DND-41 (cell line): ENCODE results near the gene HSPA12A.

Source experiments
- ATAC-seq: fragments of 200-7000 bp; cut with Tn5 transposase; 3 replicates; pipeline ENCODE4 v1.9.1; 2021; ENCODE audit warnings: low read depth; ENCODE audit not compliant: insufficient read depth
- DNase-seq: peaks from one replicate; pipeline ENCODE4 v3.0.0-alpha.2; 2020
- H2AFZ ChIP-seq: 2 replicates; pipeline ENCODE4 v1.6.0; 2012; ENCODE audit warnings: low read depth, low read length
- H3K27ac ChIP-seq: 2 replicates; pipeline ENCODE4 v1.5.1; 2012; ENCODE audit warnings: low read length, inconsistent platforms
- H3K27me3 ChIP-seq: fragments of 200-600 bp; sonication (generic); 2 replicates; pipeline ENCODE4 v1.6.0; 2012; ENCODE audit warnings: low read length, mild to moderate bottlenecking, inconsistent platforms; ENCODE audit not compliant: insufficient read depth, poor library complexity
- H3K36me3 ChIP-seq: 2 replicates; pipeline ENCODE4 v1.5.1; 2012; ENCODE audit warnings: low read length, inconsistent platforms; ENCODE audit not compliant: insufficient read depth
- H3K4me1 ChIP-seq: 2 replicates; pipeline ENCODE4 v1.5.1; 2012; ENCODE audit warnings: mild to moderate bottlenecking, low read length; ENCODE audit not compliant: insufficient read depth
- H3K4me2 ChIP-seq: 2 replicates; pipeline ENCODE4 v1.6.0; 2012; ENCODE audit warnings: mild to moderate bottlenecking, moderate library complexity, low read length, inconsistent platforms; ENCODE audit not compliant: insufficient read depth
- H3K4me3 ChIP-seq, 2 experiments: fragments of 200-600 bp in 1 of 2; shearing (Covaris generic) in 1 of 2; 2 replicates each; pipeline ENCODE4 v1.5.1; 2012 to 2016; ENCODE audit warnings: inconsistent platforms in 2 of 2, low read length in 2 of 2, mild to moderate bottlenecking in 2 of 2, low read depth in 1 of 2, moderate library complexity in 1 of 2
- H3K79me2 ChIP-seq: 2 replicates; pipeline ENCODE4 v1.6.0; 2012; ENCODE audit warnings: low read length, inconsistent platforms; ENCODE audit not compliant: insufficient read depth
- H3K9ac ChIP-seq: 2 replicates; pipeline ENCODE4 v1.6.0; 2012; ENCODE audit warnings: low read depth, mild to moderate bottlenecking, inconsistent platforms, low read length, moderate library complexity
- H3K9me3 ChIP-seq: 2 replicates; pipeline ENCODE4 v1.5.1; 2012; ENCODE audit warnings: low read length, moderate library complexity, mild to moderate bottlenecking, inconsistent platforms; ENCODE audit not compliant: insufficient read depth, severe bottlenecking
- H4K20me1 ChIP-seq: 2 replicates; pipeline ENCODE4 v1.6.0; 2012; ENCODE audit warnings: low read length; ENCODE audit not compliant: insufficient read depth
- EZH2 ChIP-seq: IDR thresholded peaks from 3 replicates; pipeline ENCODE4 v1.6.1; 2012; ENCODE audit warnings: borderline replicate concordance, low read depth, mild to moderate bottlenecking, moderate library complexity, low read length, inconsistent platforms; ENCODE audit not compliant: severe bottlenecking
- TF ChIP-seq, protein P1 (sequence below): IDR thresholded peaks from 2 replicates; pipeline ENCODE4 v1.5.1; 2012; ENCODE audit warnings: borderline replicate concordance, low read length, moderate library complexity, mild to moderate bottlenecking; ENCODE audit not compliant: poor library complexity, severe bottlenecking; ENCODE audit errors: extremely low read depth

Gene HSPA12A

DNA sequence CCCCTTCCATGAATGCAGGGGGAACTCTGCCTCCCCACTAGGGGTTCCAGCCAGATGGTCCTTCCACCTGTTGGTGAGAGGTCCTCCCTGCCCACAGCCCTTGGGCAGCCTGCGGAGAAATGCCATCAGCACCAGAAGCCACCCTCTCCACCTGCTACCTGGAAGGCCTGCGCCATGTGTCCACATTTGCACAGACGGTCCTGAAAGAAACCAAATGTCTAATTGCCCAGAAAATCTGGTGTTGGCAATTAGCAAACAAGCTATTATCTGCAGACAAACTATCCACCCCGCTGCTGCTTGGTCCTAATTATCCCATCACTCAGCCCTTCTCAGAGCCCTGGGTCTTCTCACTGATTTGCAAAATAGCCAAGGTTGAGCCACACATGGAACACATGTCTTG lies 32.3 kb downstream of the HSPA12A start:
- Histone ChIP-seq H3K27me3 (no peaks in the 10 kb centered on the region), H3K4me2 (no peak overlapping the region), H3K9ac (no peak overlapping the region), H4K20me1 (no peaks in the 10 kb centered on the region), H3K4me3 (no peak overlapping the region), H3K27ac (no peak overlapping the region), H3K36me3 (no peaks in the 10 kb centered on the region), H3K4me1 (no peaks in the 10 kb centered on the region), H3K79me2 (no peaks in the 10 kb centered on the region), H2AFZ (no peak overlapping the region), H3K9me3 (no peaks in the 10 kb centered on the region)
- no peak for DNase-seq
- no peak for TF ChIP-seq EZH2
- TF ChIP-seq, protein P1, sequence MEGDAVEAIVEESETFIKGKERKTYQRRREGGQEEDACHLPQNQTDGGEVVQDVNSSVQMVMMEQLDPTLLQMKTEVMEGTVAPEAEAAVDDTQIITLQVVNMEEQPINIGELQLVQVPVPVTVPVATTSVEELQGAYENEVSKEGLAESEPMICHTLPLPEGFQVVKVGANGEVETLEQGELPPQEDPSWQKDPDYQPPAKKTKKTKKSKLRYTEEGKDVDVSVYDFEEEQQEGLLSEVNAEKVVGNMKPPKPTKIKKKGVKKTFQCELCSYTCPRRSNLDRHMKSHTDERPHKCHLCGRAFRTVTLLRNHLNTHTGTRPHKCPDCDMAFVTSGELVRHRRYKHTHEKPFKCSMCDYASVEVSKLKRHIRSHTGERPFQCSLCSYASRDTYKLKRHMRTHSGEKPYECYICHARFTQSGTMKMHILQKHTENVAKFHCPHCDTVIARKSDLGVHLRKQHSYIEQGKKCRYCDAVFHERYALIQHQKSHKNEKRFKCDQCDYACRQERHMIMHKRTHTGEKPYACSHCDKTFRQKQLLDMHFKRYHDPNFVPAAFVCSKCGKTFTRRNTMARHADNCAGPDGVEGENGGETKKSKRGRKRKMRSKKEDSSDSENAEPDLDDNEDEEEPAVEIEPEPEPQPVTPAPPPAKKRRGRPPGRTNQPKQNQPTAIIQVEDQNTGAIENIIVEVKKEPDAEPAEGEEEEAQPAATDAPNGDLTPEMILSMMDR = no peak
- no peak for ATAC-seq

DNA sequence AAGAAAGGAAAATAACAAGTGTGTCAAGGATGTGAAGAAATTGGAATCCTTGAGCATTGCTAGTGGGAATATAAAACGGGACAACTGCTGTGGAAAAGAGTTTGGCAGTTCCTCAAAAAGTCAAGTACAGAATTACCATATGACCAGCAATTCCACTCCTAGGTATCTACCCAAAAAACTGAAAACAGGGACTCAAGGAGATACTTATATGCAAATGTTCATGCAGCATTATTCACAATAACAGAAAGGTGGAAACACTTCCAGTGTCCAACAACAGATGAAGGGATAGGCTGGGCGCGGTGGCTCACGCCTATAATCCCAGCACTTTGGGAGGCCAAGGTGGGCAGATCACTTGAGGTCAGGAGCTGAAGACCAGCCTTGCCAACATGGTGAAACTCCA lies 33.5 kb downstream of the HSPA12A start:
- Histone ChIP-seq H3K36me3 (no peaks in the 10 kb centered on the region), H3K27ac (no peak overlapping the region), H3K4me1 (no peaks in the 10 kb centered on the region), H3K27me3 (no peaks in the 10 kb centered on the region), H3K4me2 (no peak overlapping the region), H4K20me1 (no peaks in the 10 kb centered on the region), H3K4me3 (no peak overlapping the region), H2AFZ (no peak overlapping the region), H3K79me2 (no peaks in the 10 kb centered on the region), H3K9ac (no peak overlapping the region), H3K9me3 (no peaks in the 10 kb centered on the region)
- no peak for TF ChIP-seq EZH2
- TF ChIP-seq, protein P1 = no peak
- DNase-seq = no peak
- ATAC-seq = no peak

DNA sequence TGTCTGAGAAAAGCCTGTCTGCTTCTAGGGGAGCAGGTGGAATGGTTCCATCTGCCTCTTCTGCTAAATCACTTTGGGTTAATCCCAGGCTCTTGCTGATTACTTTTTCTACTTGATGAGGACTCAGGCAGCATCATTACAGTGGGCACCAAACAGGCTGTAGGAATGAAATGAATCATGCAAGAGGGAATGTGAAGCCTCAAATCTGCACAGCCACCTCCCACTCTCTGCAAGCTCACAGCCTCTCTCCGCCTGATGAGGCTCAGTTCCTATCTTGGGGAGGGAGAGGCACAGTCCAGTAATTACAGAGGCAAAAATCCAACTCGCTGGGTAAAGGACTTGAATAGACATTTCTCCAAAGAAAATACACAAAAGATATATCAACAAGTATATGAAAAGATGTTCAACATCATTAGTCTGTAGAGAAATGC lies 34.0 kb downstream of the HSPA12A start:
- no peak overlapping the region for H3K9ac ChIP-seq
- H3K4me2 ChIP-seq = no peak overlapping the region
- H3K4me1 ChIP-seq = no peaks in the 10 kb centered on the region
- no peak overlapping the region for H3K4me3 ChIP-seq
- H3K27ac ChIP-seq = no peak overlapping the region
- no peak for TF ChIP-seq EZH2
- TF ChIP-seq, protein P1 = no peak
- H3K79me2 ChIP-seq = no peaks in the 10 kb centered on the region
- ATAC-seq (no peak), DNase-seq (no peak)
- H3K9me3 ChIP-seq = no peaks in the 10 kb centered on the region
- no peaks in the 10 kb centered on the region for H3K36me3 ChIP-seq
- no peaks in the 10 kb centered on the region for H3K27me3 ChIP-seq
- H2AFZ ChIP-seq = no peak overlapping the region
- H4K20me1 ChIP-seq = no peaks in the 10 kb centered on the region

DNA sequence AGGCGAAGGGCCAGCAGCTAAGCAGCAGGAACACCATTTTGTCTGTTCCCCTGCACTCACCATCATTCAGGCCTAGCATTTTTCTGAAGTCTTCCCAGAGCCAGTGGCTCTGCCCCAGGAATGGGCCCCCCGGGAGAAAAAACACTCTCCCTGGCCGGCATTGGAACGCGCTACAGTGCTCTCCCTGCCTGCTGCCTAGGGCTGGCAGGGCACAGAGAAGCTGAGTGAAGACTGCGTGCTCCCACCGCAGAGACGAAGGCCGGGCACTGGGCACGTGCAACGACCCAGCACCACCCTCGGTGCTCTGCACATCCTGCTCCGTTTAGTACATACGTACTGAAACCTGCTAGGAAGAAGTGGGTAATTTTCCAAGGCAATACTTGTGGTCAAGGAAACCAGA lies 34.4 kb downstream of the HSPA12A start:
- no peaks in the 10 kb centered on the region for H3K27me3 ChIP-seq
- no peaks in the 10 kb centered on the region for H4K20me1 ChIP-seq
- no peaks in the 10 kb centered on the region for H3K4me1 ChIP-seq
- H3K9ac ChIP-seq = no peak overlapping the region
- no peaks in the 10 kb centered on the region for H3K79me2 ChIP-seq
- H3K4me3 ChIP-seq = no peak overlapping the region
- ATAC-seq = no peak
- no peak overlapping the region for H2AFZ ChIP-seq
- H3K27ac ChIP-seq = no peak overlapping the region
- H3K36me3 ChIP-seq = no peaks in the 10 kb centered on the region
- TF ChIP-seq EZH2 = no peak
- TF ChIP-seq, protein P1 = no peak
- H3K4me2 ChIP-seq = no peak overlapping the region
- no peak for DNase-seq
- H3K9me3 ChIP-seq = no peaks in the 10 kb centered on the region
